ENCODE results near the gene TUBGCP6.

The TUBGCP6 gene

DNA sequence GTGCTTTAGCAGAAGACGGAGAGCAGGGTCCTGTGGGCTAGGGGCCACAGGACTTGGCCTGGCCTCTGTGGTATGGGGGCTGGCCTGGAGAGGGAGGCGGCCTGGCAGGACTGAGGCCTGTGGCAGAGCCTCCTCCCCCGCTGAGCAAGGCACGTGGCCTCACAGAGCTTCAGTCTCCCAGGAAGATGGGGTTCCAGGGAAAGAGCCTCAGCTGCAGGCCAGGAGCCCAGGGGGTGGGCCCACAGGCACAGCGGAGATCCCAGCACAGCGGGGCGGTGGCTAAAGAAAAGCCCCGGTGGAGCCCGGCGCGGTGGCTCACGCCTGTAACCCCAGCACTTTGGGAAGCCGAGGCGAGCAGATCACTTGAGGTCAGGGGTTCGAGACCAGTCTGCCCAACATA lies 14.5 kb upstream of the TUBGCP6 start:
- TF ChIP-seq, protein P1, sequence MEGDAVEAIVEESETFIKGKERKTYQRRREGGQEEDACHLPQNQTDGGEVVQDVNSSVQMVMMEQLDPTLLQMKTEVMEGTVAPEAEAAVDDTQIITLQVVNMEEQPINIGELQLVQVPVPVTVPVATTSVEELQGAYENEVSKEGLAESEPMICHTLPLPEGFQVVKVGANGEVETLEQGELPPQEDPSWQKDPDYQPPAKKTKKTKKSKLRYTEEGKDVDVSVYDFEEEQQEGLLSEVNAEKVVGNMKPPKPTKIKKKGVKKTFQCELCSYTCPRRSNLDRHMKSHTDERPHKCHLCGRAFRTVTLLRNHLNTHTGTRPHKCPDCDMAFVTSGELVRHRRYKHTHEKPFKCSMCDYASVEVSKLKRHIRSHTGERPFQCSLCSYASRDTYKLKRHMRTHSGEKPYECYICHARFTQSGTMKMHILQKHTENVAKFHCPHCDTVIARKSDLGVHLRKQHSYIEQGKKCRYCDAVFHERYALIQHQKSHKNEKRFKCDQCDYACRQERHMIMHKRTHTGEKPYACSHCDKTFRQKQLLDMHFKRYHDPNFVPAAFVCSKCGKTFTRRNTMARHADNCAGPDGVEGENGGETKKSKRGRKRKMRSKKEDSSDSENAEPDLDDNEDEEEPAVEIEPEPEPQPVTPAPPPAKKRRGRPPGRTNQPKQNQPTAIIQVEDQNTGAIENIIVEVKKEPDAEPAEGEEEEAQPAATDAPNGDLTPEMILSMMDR (IDR thresholded peaks at IDR 0.05; ENCODE audit: low read depth, low read length, missing control alignments), result no peak
- H3K4me3 ChIP-seq (replicated peaks; ENCODE audit: low read depth, low read length), result no peak overlapping the region; the same call in 1 of the 2 replicates
- no peak for DNase-seq (ENCODE audit: extremely low read depth, low read depth)

- DNase-seq (ENCODE audit: extremely low read depth, low read depth), result no peak
- TF ChIP-seq, protein P1 (IDR thresholded peaks at IDR 0.05; ENCODE audit: low read depth, low read length, missing control alignments), result no peak
- H3K4me3 ChIP-seq (replicated peaks; ENCODE audit: low read depth, low read length), result no peak overlapping the region
These were observed 13.8 kb upstream of the TUBGCP6 start for GRCh38 chr22:50258361-50259292.

DNA sequence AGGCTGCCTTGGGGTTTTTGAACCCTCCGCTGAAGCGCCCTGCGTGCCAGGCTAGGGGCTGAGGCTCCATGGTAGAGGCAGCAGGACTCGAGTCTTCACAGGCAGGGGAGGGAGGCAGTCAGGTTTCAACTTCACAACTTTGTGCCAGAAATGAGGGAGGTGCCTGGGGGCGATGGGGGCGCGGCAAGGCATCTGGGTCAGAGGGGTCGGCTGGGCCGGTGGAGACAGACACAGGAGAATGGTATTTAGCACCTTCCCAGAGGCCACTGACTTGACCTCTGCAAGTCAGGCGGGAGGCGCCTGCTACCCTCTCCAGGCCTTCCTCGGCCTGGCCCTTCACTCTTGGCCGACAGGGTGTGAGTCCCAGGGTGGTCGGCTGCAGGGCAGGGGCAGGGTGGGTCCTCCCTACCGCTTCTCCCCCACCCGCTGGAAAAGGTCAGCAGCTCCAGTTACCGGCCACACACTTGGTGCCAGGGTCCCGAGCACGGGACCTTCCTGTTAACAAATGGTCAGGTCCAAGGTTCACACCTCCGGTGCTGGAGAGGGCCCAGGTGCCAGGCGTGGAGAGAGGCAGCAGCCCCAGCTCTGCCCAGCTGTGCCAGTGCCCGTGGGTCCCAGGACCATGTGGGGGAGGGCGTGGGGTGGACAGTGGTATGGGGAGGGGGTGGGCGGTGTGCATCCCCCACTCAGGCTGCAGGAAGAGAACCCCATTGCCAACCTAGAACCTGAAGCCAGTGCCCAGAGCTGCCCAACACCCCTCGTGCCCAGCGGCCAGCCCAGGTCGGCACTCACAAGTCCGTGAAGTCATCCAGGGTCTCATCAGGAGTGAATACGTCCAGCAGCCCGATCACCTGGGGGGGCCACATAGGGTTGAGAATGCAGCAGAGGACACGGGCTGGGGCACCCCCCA lies 12.9 kb upstream of the TUBGCP6 start:
- TF ChIP-seq, protein P1 (IDR thresholded peaks at IDR 0.05; ENCODE audit: low read depth, low read length, missing control alignments), result no peak
- no peak for DNase-seq (ENCODE audit: extremely low read depth, low read depth)

GRCh38 chr22:50257041-50257440 lies 12.2 kb upstream of the TUBGCP6 start:
- TF ChIP-seq, protein P1 (IDR thresholded peaks at IDR 0.05; ENCODE audit: low read depth, low read length, missing control alignments), result no peak
- no peak for DNase-seq (ENCODE audit: extremely low read depth, low read depth)

More for the DNA sequence above, 12.9 kb upstream of the TUBGCP6 start:
- no peak overlapping the region for H3K4me3 ChIP-seq (replicated peaks; ENCODE audit: low read depth, low read length)

DNA sequence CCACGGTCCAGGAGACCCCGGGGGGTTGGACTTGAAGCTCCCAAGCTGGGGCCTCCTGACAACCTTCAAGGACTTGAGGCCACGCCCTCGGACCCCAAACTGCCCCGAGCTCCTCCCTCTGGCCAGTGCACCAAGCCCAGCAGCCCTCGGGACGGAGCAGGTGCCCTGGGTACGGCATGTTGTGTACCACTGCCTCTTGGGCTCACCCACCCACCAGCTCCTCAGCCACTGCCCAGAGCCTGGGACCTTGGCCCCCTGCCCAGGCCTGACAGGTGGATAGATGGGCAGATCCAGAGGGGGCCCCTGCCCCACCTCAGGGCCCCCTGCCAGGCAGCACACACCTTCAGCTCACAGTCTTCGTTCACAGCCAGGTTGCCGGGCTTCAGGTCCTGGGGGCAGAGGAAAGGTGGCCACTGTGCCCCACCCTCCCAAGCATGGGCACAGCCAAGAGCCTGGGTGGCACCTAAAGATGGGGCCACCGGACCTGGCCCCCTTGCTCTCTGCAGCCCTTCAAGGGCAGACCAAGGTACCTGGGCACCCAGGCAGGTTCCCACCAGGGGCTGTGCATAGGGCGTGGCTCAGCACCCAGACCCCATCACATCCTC lies 11.5 kb upstream of the TUBGCP6 start:
- TF ChIP-seq, protein P1 (IDR thresholded peaks at IDR 0.05; ENCODE audit: low read depth, low read length, missing control alignments), result no peak
- no peak for DNase-seq (ENCODE audit: extremely low read depth, low read depth)
- H3K4me3 ChIP-seq (replicated peaks; ENCODE audit: low read depth, low read length), result no peak overlapping the region

More at GRCh38 chr22:50257041-50257440, 12.2 kb upstream of the TUBGCP6 start:
- H3K4me3 ChIP-seq (replicated peaks; ENCODE audit: low read depth, low read length), result no peak overlapping the region

GRCh38 chr22:50255607-50256006 lies 10.8 kb upstream of the TUBGCP6 start:
- TF ChIP-seq, protein P1 (IDR thresholded peaks at IDR 0.05; ENCODE audit: low read depth, low read length, missing control alignments), result no peak
- no peak overlapping the region for H3K4me3 ChIP-seq (replicated peaks; ENCODE audit: low read depth, low read length)
- no peak for DNase-seq (ENCODE audit: extremely low read depth, low read depth)

All from HFF-Myc (cell line).